ENCODE results near the gene HMCES.

Gene HMCES

DNA sequence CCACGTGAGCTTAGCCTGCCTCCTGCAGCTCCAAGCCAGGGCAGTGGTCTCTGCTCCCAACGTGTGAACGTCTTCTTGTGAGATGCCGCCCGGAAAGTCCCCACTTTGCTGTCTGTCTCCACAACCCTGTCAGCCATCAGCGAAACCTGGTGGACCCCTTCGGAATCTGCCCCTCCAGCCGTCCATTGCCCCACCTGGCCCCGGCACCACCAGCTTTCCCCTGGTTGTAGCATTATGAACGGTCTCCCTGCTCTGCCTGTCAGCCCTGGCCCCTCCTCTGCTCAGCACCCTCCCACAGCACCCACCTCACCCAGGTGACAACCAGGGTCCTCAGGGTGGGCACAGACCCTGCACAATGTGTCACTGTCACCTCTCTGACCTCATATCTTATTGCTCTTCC is 71.1 kb downstream of the HMCES start:
- DNase-seq: no peak

DNA sequence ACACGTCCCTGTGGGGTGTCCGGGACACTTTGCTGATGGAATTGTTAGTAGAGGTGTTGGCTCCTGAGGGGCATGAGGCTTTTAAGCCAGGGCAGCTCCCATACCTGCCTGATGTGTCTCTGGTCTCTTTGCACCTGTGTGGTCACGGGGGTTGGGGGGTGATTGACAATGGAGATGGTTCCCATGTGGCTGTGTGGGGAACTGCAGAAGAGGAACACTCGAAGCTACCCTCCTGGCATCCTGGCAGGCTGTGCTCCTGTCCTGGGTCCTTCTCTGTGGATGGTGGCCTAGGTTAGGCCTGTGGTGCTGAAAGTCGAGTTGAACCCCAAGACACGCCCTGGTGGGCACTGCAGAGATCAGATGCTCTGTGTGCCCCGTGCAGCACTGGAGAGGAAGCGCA is 73.4 kb downstream of the HMCES start:
- DNase-seq: no peak

DNA sequence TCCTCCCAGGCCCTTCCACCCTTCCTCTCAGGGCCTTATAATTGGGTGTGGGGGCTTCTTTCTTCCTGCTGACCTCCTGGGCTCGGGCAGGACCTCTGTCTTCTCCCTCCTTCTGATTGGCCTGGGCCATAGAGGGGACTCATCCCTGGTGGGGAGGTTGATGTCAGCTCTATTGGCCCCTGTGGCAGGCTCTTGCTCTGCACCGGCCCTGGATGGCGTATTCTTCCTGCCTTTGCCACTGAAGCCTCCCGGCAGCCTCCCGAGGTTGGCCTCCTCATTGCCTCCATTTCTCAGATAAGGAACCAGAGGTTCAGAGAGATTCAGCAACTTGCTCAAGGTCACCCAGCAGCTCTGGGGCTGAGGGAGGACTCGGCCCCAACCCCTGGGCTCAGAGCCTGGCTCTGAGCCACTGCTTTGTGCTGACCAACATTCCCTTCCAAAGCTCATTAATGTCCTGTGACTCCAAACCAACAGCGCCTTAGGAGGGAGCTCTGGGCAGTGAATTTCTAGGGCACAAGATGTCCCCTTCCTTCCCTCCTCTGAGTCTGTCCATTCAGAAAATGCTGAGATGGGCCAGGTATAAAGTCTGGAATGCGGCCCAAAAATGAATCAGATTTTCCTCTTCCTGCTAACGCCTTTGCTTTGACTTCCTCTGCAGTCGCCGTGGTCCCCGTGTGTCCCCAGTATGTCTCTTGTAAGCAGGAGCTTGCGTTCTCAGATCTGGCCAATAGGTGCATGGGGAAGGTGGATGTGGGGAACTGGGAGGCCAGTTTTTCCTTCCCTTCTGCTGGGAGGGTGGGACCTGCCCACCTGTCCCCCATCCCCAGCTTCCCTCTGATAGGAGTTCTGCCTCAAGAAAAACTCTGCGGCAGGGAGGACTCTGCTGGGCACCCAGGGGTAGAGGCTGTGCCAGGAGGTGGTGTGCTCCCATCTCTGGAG is 74.2 kb downstream of the HMCES start:
- no peak for DNase-seq

DNA sequence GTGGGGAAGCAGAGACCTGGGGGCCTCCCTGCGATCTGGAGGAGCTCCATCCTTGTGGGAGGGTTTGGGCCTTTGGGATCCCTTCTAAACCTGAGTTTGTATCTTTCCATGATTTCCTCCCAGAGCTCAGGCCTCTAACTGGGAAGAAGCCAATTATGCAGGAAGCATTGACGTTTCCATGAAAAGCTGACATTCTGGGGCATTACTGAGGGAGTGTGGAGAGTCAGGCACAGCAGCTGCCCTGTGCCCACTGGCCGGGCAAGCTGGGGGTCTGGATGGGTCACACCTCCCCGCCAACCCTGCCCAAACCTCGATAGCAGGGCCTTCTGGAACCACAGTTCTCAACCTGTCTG is 74.9 kb downstream of the HMCES start:
- DNase-seq: no peak
